ENCODE data around the gene SLC30A1.

Gene SLC30A1

GRCh38 chr1:211529011-211529410 lies 50.0 kb downstream of the SLC30A1 start:
- Histone ChIP-seq H3K27ac (replicated peaks; ENCODE audit: low read length) (no peak overlapping the region), H3K9me3 (replicated peaks in 1 of 2; ENCODE audit: control insufficient read depth in 2 of 2, insufficient read depth in 1 of 2, low read depth in 1 of 2, low read length in 2 of 2) (no peaks in the 10 kb centered on the region), H3K18ac (ENCODE audit: low read length) (no peak overlapping the region), H3K9ac (ENCODE audit: low read depth, low read length, poor library complexity) (no peak overlapping the region), H3K4me3 (ENCODE audit: low read length in 2 of 2) (no peak overlapping the region), H4K91ac (ENCODE audit: low read depth, low read length, poor library complexity) (no peak overlapping the region), H3K36me3 (replicated peaks in 1 of 2; ENCODE audit: control insufficient read depth in 2 of 2, insufficient read depth in 2 of 2, low read length in 2 of 2) (no peaks in the 10 kb centered on the region), H3K79me1 (ENCODE audit: low read depth, low read length) (no peaks in the 10 kb centered on the region), H2AK5ac (ENCODE audit: low read depth, low read length) (no peak overlapping the region), H3K4ac (ENCODE audit: low read length) (no peak overlapping the region), H2BK120ac (ENCODE audit: low read depth, low read length) (no peak overlapping the region), H3K4me1 (ENCODE audit: control insufficient read depth in 2 of 2, insufficient read depth in 1 of 2, low read depth in 1 of 2, low read length in 2 of 2) (peaks cover 5 to 13% of the 10 kb centered on the region in 2 donors), H2BK12ac (ENCODE audit: low read length) (no peak overlapping the region), H3K27me3 (ENCODE audit: control insufficient read depth in 3 of 3, insufficient read depth in 3 of 3, low read depth in 1 of 3, low read length in 3 of 3) (peaks cover 0 to 5% (median 0%) of the 10 kb centered on the region in 3 experiments), H3K14ac (ENCODE audit: low read length) (no peak overlapping the region), H4K8ac (ENCODE audit: low read depth, low read length) (no peak overlapping the region), H2AFZ (ENCODE audit: low read length) (no peak overlapping the region), H2BK15ac (ENCODE audit: low read length) (no peak overlapping the region), H2BK5ac (ENCODE audit: low read length) (no peak overlapping the region), H3K4me2 (ENCODE audit: insufficient read depth, low read length, poor library complexity, severe bottlenecking) (no peak overlapping the region), H3K23ac (ENCODE audit: low read depth, low read length, poor library complexity) (no peak overlapping the region)
- DNase-seq (ENCODE audit: low spot score): no peak
- no CpG with 5 or more reads among the region's 7 CpGs for WGBS, 2 donors (ENCODE audit: extremely low coverage in 2 of 2, insufficient read length in 2 of 2, insufficient replicate concordance in 1 of 2)

GRCh38 chr1:211527888-211528287 lies 51.1 kb downstream of the SLC30A1 start:
- Histone ChIP-seq H3K4me2 (ENCODE audit: insufficient read depth, low read length, poor library complexity, severe bottlenecking) (no peak overlapping the region), H2BK15ac (ENCODE audit: low read length) (no peak overlapping the region), H2BK12ac (ENCODE audit: low read length) (no peak overlapping the region), H4K91ac (ENCODE audit: low read depth, low read length, poor library complexity) (no peak overlapping the region), H3K27me3 (ENCODE audit: control insufficient read depth in 3 of 3, insufficient read depth in 3 of 3, low read depth in 1 of 3, low read length in 3 of 3) (peaks cover 0 to 5% (median 0%) of the 10 kb centered on the region in 3 experiments), H3K4ac (ENCODE audit: low read length) (no peak overlapping the region), H3K9me3 (replicated peaks in 1 of 2; ENCODE audit: control insufficient read depth in 2 of 2, insufficient read depth in 1 of 2, low read depth in 1 of 2, low read length in 2 of 2) (no peaks in the 10 kb centered on the region), H3K4me1 (ENCODE audit: control insufficient read depth in 2 of 2, insufficient read depth in 1 of 2, low read depth in 1 of 2, low read length in 2 of 2) (peaks cover 5 to 13% of the 10 kb centered on the region in 2 donors), H3K4me3 (ENCODE audit: low read length in 2 of 2) (no peak overlapping the region), H2BK120ac (ENCODE audit: low read depth, low read length) (no peak overlapping the region), H3K9ac (ENCODE audit: low read depth, low read length, poor library complexity) (no peak overlapping the region), H3K36me3 (replicated peaks in 1 of 2; ENCODE audit: control insufficient read depth in 2 of 2, insufficient read depth in 2 of 2, low read length in 2 of 2) (no peaks in the 10 kb centered on the region), H4K8ac (ENCODE audit: low read depth, low read length) (no peak overlapping the region), H3K27ac (replicated peaks; ENCODE audit: low read length) (no peak overlapping the region), H2AK5ac (ENCODE audit: low read depth, low read length) (peak overlapping the region; percentile 80), H3K23ac (ENCODE audit: low read depth, low read length, poor library complexity) (peak overlapping the region; percentile 53), H3K14ac (ENCODE audit: low read length) (no peak overlapping the region), H3K79me1 (ENCODE audit: low read depth, low read length) (no peaks in the 10 kb centered on the region), H2BK5ac (ENCODE audit: low read length) (no peak overlapping the region), H3K18ac (ENCODE audit: low read length) (peak overlapping the region; percentile 35), H2AFZ (ENCODE audit: low read length) (peak overlapping the region; percentile 37)
- no peak for DNase-seq (ENCODE audit: low spot score)
- no CpG with 5 or more reads among the region's 5 CpGs for WGBS, 2 donors (ENCODE audit: extremely low coverage in 2 of 2, insufficient read length in 2 of 2, insufficient replicate concordance in 1 of 2)

GRCh38 chr1:211527006-211527405 lies 52.0 kb downstream of the SLC30A1 start:
- Histone ChIP-seq H3K9me3 (replicated peaks in 1 of 2; ENCODE audit: control insufficient read depth in 2 of 2, insufficient read depth in 1 of 2, low read depth in 1 of 2, low read length in 2 of 2) (no peaks in the 10 kb centered on the region), H2AFZ (ENCODE audit: low read length) (peak overlapping the region; percentile 1), H3K4ac (ENCODE audit: low read length) (no peak overlapping the region), H4K91ac (ENCODE audit: low read depth, low read length, poor library complexity) (no peak overlapping the region), H2BK15ac (ENCODE audit: low read length) (no peak overlapping the region), H3K27me3 (ENCODE audit: control insufficient read depth in 3 of 3, insufficient read depth in 3 of 3, low read depth in 1 of 3, low read length in 3 of 3) (peaks cover 0 to 5% (median 0%) of the 10 kb centered on the region in 3 experiments), H3K14ac (ENCODE audit: low read length) (no peak overlapping the region), H3K23ac (ENCODE audit: low read depth, low read length, poor library complexity) (no peak overlapping the region), H4K8ac (ENCODE audit: low read depth, low read length) (no peak overlapping the region), H3K18ac (ENCODE audit: low read length) (peak overlapping the region; percentile 30), H3K79me1 (ENCODE audit: low read depth, low read length) (no peaks in the 10 kb centered on the region), H2AK5ac (ENCODE audit: low read depth, low read length) (peak overlapping the region; percentile 26), H3K36me3 (replicated peaks in 1 of 2; ENCODE audit: control insufficient read depth in 2 of 2, insufficient read depth in 2 of 2, low read length in 2 of 2) (no peaks in the 10 kb centered on the region), H2BK120ac (ENCODE audit: low read depth, low read length) (no peak overlapping the region), H3K4me1 (ENCODE audit: control insufficient read depth in 2 of 2, insufficient read depth in 1 of 2, low read depth in 1 of 2, low read length in 2 of 2) (peaks cover 5 to 13% of the 10 kb centered on the region in 2 donors), H3K4me2 (ENCODE audit: insufficient read depth, low read length, poor library complexity, severe bottlenecking) (no peak overlapping the region), H3K4me3 (ENCODE audit: low read length in 2 of 2) (no peak overlapping the region), H2BK12ac (ENCODE audit: low read length) (no peak overlapping the region), H3K27ac (replicated peaks; ENCODE audit: low read length) (no peak overlapping the region), H2BK5ac (ENCODE audit: low read length) (no peak overlapping the region), H3K9ac (ENCODE audit: low read depth, low read length, poor library complexity) (no peak overlapping the region)
- WGBS, 2 donors (ENCODE audit: extremely low coverage in 2 of 2, insufficient read length in 2 of 2, insufficient replicate concordance in 1 of 2): no CpG with 5 or more reads among the region's 3 CpGs
- no peak for DNase-seq (ENCODE audit: low spot score)

GRCh38 chr1:211526101-211526500 lies 52.9 kb downstream of the SLC30A1 start:
- Histone ChIP-seq H3K4me3 (ENCODE audit: low read length in 2 of 2) (no peak overlapping the region), H2AK5ac (ENCODE audit: low read depth, low read length) (no peak overlapping the region), H3K4me1 (ENCODE audit: control insufficient read depth in 2 of 2, insufficient read depth in 1 of 2, low read depth in 1 of 2, low read length in 2 of 2) (peaks cover 5 to 13% of the 10 kb centered on the region in 2 donors), H3K27ac (replicated peaks; ENCODE audit: low read length) (no peak overlapping the region), H2BK120ac (ENCODE audit: low read depth, low read length) (no peak overlapping the region), H4K8ac (ENCODE audit: low read depth, low read length) (no peak overlapping the region), H3K36me3 (replicated peaks in 1 of 2; ENCODE audit: control insufficient read depth in 2 of 2, insufficient read depth in 2 of 2, low read length in 2 of 2) (no peaks in the 10 kb centered on the region), H2AFZ (ENCODE audit: low read length) (no peak overlapping the region), H2BK5ac (ENCODE audit: low read length) (no peak overlapping the region), H3K9ac (ENCODE audit: low read depth, low read length, poor library complexity) (no peak overlapping the region), H2BK12ac (ENCODE audit: low read length) (no peak overlapping the region), H3K23ac (ENCODE audit: low read depth, low read length, poor library complexity) (peak overlapping the region; percentile 94), H4K91ac (ENCODE audit: low read depth, low read length, poor library complexity) (no peak overlapping the region), H3K79me1 (ENCODE audit: low read depth, low read length) (no peaks in the 10 kb centered on the region), H3K14ac (ENCODE audit: low read length) (no peak overlapping the region), H3K18ac (ENCODE audit: low read length) (peak overlapping the region; percentile 49), H3K4ac (ENCODE audit: low read length) (no peak overlapping the region), H3K4me2 (ENCODE audit: insufficient read depth, low read length, poor library complexity, severe bottlenecking) (no peak overlapping the region), H3K27me3 (ENCODE audit: control insufficient read depth in 3 of 3, insufficient read depth in 3 of 3, low read depth in 1 of 3, low read length in 3 of 3) (peaks cover 0 to under 1% (median 0%) of the 10 kb centered on the region in 3 experiments), H2BK15ac (ENCODE audit: low read length) (no peak overlapping the region), H3K9me3 (replicated peaks in 1 of 2; ENCODE audit: control insufficient read depth in 2 of 2, insufficient read depth in 1 of 2, low read depth in 1 of 2, low read length in 2 of 2) (no peaks in the 10 kb centered on the region)
- WGBS, 2 donors (ENCODE audit: extremely low coverage in 2 of 2, insufficient read length in 2 of 2, insufficient replicate concordance in 1 of 2): no CpG with 5 or more reads among the region's 1 CpG
- DNase-seq (ENCODE audit: low spot score): no peak

Data from neuronal stem cell (in vitro differentiated cells).